Thyroid gland (tissue), 4 donors: Measurements from ENCODE around the gene EIF4E3. TPM values are rescaled to one million over a fixed set of nuclear protein-coding genes. Genes with fewer than 3 reads are reported as not detected.
A peak's percentile ranks its signal among the peaks of the same experiment; 100 is the strongest.

Experiments
- DNase-seq, 2 donors: peaks; one replicate each; pipeline ENCODE4 v3.0.0-alpha.2; 2019
- H3K27ac ChIP-seq, 3 donors: fragments of 200-600 bp; sonication (generic); 1 replicate in 2 of 3; 2 replicates in 1 of 3; pipeline ENCODE4 v1.5.1; 2016 to 2019; ENCODE audit warnings: mild to moderate bottlenecking in 1 of 3, moderate library complexity in 1 of 3
- H3K27me3 ChIP-seq: fragments of 200-600 bp; sonication (generic); one replicate; pipeline ENCODE4 v1.5.1; 2019
- H3K36me3 ChIP-seq, 2 donors: fragments of 200-600 bp; sonication (generic); one replicate each; pipeline ENCODE4 v1.5.1; 2016 to 2019
- H3K4me1 ChIP-seq, 2 donors: fragments of 200-600 bp; sonication (generic); one replicate each; pipeline ENCODE4 v1.5.1; 2017 to 2019
- H3K4me3 ChIP-seq, 3 donors: fragments of 200-600 bp; sonication (generic); replicated peaks in 1 of 3; 1 replicate in 2 of 3; 2 replicates in 1 of 3; pipeline ENCODE4 v1.5.1; 2016; ENCODE audit warnings: mild to moderate bottlenecking in 1 of 3
- H3K9me3 ChIP-seq: fragments of 200-600 bp; sonication (generic); one replicate; pipeline ENCODE4 v1.5.1; 2017
- CTCF ChIP-seq, 6 experiments: fragments of 200-600 bp in 3 of 6; fragments of 450-650 bp in 3 of 6; sonication (generic) in 3 of 6; IDR thresholded peaks; one replicate each; pipeline ENCODE4 v1.5.1; 2016 to 2019; ENCODE audit warnings: antibody characterized with exemption in 6 of 6, mild to moderate bottlenecking in 2 of 6, inconsistent platforms in 1 of 6, moderate library complexity in 1 of 6
- POLR2A ChIP-seq, 2 donors: fragments of 450-650 bp; IDR thresholded peaks; one replicate each; pipeline ENCODE4 v1.6.1; 2017; ENCODE audit warnings: antibody characterized with exemption in 2 of 2, mild to moderate bottlenecking in 2 of 2, moderate library complexity in 1 of 2
- WGBS, 2 donors: methylation state at CpG; one replicate each; pipeline ENCODE4 v1.1.5; 2017; 5-methylcytosine and 5-hydroxymethylcytosine counted together
- intact Hi-C: fragments of 100-400 bp; cut with DNase I; formaldehyde crosslinking; loops from one replicate; pipeline ENCODE4 v1.15.1; 2023
- total RNA-seq, 4 donors: library from RNA; depleted of rRNA; stranded (reverse); fragments of >200 nt; gene quantifications; one replicate each; pipeline ENCODE4 v1.2.3, GENCODE V29; 2016

EIF4E3 gene
- total RNA-seq, 4 donors from 2014 or later, result 18.4 to 26.6 (median 26.0) TPM

GRCh38 chr3:71718072-71718471 is 7.1 kb downstream of the EIF4E3 start:
- Histone ChIP-seq H3K9me3 (no peaks in the 10 kb centered on the region), H3K27me3 (no peaks in the 10 kb centered on the region), H3K4me1 (peaks cover 0 to 7% of the 10 kb centered on the region in 2 donors), H3K4me3 (no peak overlapping the region), H3K36me3 (no peaks in the 10 kb centered on the region), H3K27ac (no peak overlapping the region)
- intact Hi-C loops, result loop anchor here (10.0 kb wide), 1 partner anchor 1107 kb away; no protein-coding TSS in a partner anchor
- no peak for TF ChIP-seq POLR2A (IDR thresholded peaks at IDR 0.05)
- TF ChIP-seq CTCF (IDR thresholded peaks at IDR 0.05), result no peak
- no peak for DNase-seq
- 84 to 86% methylated on average over 4 of the region's 4 CpGs for WGBS, 2 donors

- no peaks in the 10 kb centered on the region for H3K36me3 ChIP-seq
- H3K4me1 ChIP-seq, result peaks cover 14 to 16% of the 10 kb centered on the region in 2 donors
- 88 to 97% methylated on average over 4 of the region's 4 CpGs for WGBS, 2 donors
- TF ChIP-seq CTCF (IDR thresholded peaks at IDR 0.05) (no peak), POLR2A (IDR thresholded peaks at IDR 0.05) (no peak)
- no peak overlapping the region for H3K27ac ChIP-seq
- intact Hi-C loops, result loop anchor here (10.0 kb wide), 1 partner anchor 1110 kb away; no protein-coding TSS in a partner anchor
- no peaks in the 10 kb centered on the region for H3K27me3 ChIP-seq
- DNase-seq, result no peak
- no peak overlapping the region for H3K4me3 ChIP-seq
- no peaks in the 10 kb centered on the region for H3K9me3 ChIP-seq
Observed at GRCh38 chr3:71714595-71714994, 10.6 kb downstream of the EIF4E3 start.

- Histone ChIP-seq H3K27ac (no peak overlapping the region), H3K4me3 (no peak overlapping the region), H3K4me1 (peaks cover 14 to 30% of the 10 kb centered on the region in 2 donors), H3K27me3 (no peaks in the 10 kb centered on the region), H3K9me3 (no peaks in the 10 kb centered on the region), H3K36me3 (no peaks in the 10 kb centered on the region)
- TF ChIP-seq POLR2A (IDR thresholded peaks at IDR 0.05), result no peak
- no peak for TF ChIP-seq CTCF (IDR thresholded peaks at IDR 0.05)
- intact Hi-C loops, result loop anchor here (10.0 kb wide), 1 partner anchor 1112 kb away; no protein-coding TSS in a partner anchor
- WGBS, 2 donors, result 86 to 89% methylated on average over 2 of the region's 2 CpGs
- no peak for DNase-seq
Observed at GRCh38 chr3:71713041-71713440, 12.2 kb downstream of the EIF4E3 start.

- Histone ChIP-seq H3K27ac (peak overlapping the region; percentile 28 to 60 (median 46)), H3K4me3 (no peak overlapping the region), H3K4me1 (peaks cover 14 to 30% of the 10 kb centered on the region in 2 donors), H3K36me3 (no peaks in the 10 kb centered on the region), H3K27me3 (no peaks in the 10 kb centered on the region), H3K9me3 (no peaks in the 10 kb centered on the region)
- WGBS, 2 donors, result 15 to 18% methylated on average over 1 of the region's 1 CpG
- intact Hi-C loops, result loop anchor here (10.0 kb wide), 1 partner anchor 1114 kb away; no protein-coding TSS in a partner anchor
- TF ChIP-seq CTCF (IDR thresholded peaks at IDR 0.05), result peak in 5 of 6 experiments; percentile 43 to 86 (median 66)
- TF ChIP-seq POLR2A (IDR thresholded peaks at IDR 0.05), result no peak
- no peak for DNase-seq
Observed at GRCh38 chr3:71710906-71711494, 14.2 kb downstream of the EIF4E3 start.

- WGBS, 2 donors, result 84 to 97% methylated on average over 9 of the region's 9 CpGs
- H3K36me3 ChIP-seq, result no peaks in the 10 kb centered on the region
- no peak overlapping the region for H3K4me3 ChIP-seq
- DNase-seq, result no peak
- no peak for TF ChIP-seq POLR2A (IDR thresholded peaks at IDR 0.05)
- no peak for TF ChIP-seq CTCF (IDR thresholded peaks at IDR 0.05)
- intact Hi-C loops, result loop anchor here (10.0 kb wide), 1 partner anchor 1115 kb away; no protein-coding TSS in a partner anchor
- no peaks in the 10 kb centered on the region for H3K27me3 ChIP-seq
- H3K9me3 ChIP-seq, result no peaks in the 10 kb centered on the region
- peak overlapping the region; percentile 28 to 60 (median 46) for H3K27ac ChIP-seq
- H3K4me1 ChIP-seq, result peaks cover 14 to 32% of the 10 kb centered on the region in 2 donors
Observed at GRCh38 chr3:71709908-71710511, 15.2 kb downstream of the EIF4E3 start.
